Vagina (tissue), 2 donors: ENCODE data around the gene KLHDC7B.

Experiments
- CTCF ChIP-seq, 3 experiments: fragments of 450-650 bp in 2 of 3; fragments of 200-600 bp in 1 of 3; sonication (generic) in 1 of 3; IDR thresholded peaks; one replicate each; pipeline ENCODE4 v1.5.1; 2017 to 2019; ENCODE audit warnings: antibody characterized with exemption in 3 of 3, mild to moderate bottlenecking in 2 of 3, moderate library complexity in 2 of 3
- POLR2AphosphoS5 ChIP-seq, 2 donors: sonication (generic); formaldehyde crosslinking; IDR thresholded peaks; one replicate each; pipeline ENCODE4 v1.9.0; 2017; ENCODE audit warnings: antibody characterized with exemption in 2 of 2, mild to moderate bottlenecking in 2 of 2, low read depth in 1 of 2; ENCODE audit not compliant: insufficient read depth in 1 of 2

GRCh38 chr22:50572965-50573364 is 27.3 kb downstream of the KLHDC7B start:
- TF ChIP-seq POLR2AphosphoS5 (IDR thresholded peaks at IDR 0.05; ENCODE audit: insufficient read depth in 1 of 2, low read depth in 1 of 2) (no peak), CTCF (IDR thresholded peaks at IDR 0.05) (no peak)
